Measurements from ENCODE around the gene FAM184A.

GRCh38 chr6:119078376-119079282 lies at the start of gene FAM184A:
- TF ChIP-seq POLR2AphosphoS5 (IDR thresholded peaks at IDR 0.05) (peak in 1 of 3 donors; percentile 41), POLR2A (IDR thresholded peaks at IDR 0.05) (no peak), CTCF (IDR thresholded peaks at IDR 0.05) (peak; percentile 26 to 40 (median 32))
